GM12891 (cell line): ENCODE measurements around the gene CEP152.

Experiments
- PAX5 ChIP-seq: IDR thresholded peaks from 2 replicates; pipeline ENCODE4 v1.6.1; 2011; ENCODE audit warnings: low read length, moderate library complexity, mild to moderate bottlenecking; ENCODE audit not compliant: insufficient read depth, severe bottlenecking
- POLR2A ChIP-seq: IDR thresholded peaks from 2 replicates; pipeline ENCODE4 v1.6.1; 2011; ENCODE audit warnings: low read depth, low read length, control low read depth
- POLR2AphosphoS5 ChIP-seq: IDR thresholded peaks from 2 replicates; pipeline ENCODE4 v1.6.1; 2011; ENCODE audit warnings: low read depth, low read length, control low read depth
- SPI1 ChIP-seq: IDR thresholded peaks from 2 replicates; pipeline ENCODE4 v1.6.1; 2011; ENCODE audit warnings: low read depth, low read length, control low read depth
- TAF1 ChIP-seq: IDR thresholded peaks from 2 replicates; pipeline ENCODE4 v1.6.1; 2011; ENCODE audit warnings: low read depth, low read length, control low read depth

DNA sequence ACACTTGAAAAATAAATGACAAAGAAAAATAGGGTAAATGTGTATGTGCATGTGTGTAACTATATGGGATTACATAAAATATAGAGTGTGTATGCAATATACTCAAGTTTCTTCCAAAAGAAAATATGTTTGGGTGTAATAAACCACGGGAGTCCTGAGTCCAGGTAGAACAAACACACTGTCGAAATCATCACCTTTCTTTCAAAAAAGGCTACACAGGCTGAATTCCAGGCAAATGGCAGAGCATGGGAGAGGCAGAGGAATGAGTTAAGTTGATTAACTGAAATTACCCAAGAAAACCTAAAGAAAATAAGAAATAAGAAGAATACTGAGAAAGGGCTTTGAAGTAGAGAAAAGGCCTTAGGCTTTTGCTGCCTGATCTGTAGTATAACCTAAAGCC is 26.1 kb downstream of the CEP152 start:
- TF ChIP-seq POLR2A (no peak), POLR2AphosphoS5 (no peak), TAF1 (no peak), SPI1 (no peak), PAX5 (no peak)
